HepG2 (cell line): ENCODE results near the gene CDRT4. TPM values are rescaled to one million over a fixed set of nuclear protein-coding genes. Genes with fewer than 3 reads are reported as not detected.

Source experiments
- ATAC-seq: fragments of 200-7000 bp; cut with Tn5 transposase; 3 replicates; pipeline ENCODE4 v1.9.1; 2020; ENCODE audit warnings: mild to moderate bottlenecking, moderate library complexity
- BruUV-seq: library from RNA; stranded (reverse); fragments of 400-500 nt; replicated peaks from 2 replicates; lab custom pipeline; 2021; lab: Mats Ljungman, UMichigan
- CTCF ChIA-PET: fragments of 300-600 bp; formaldehyde crosslinking; extraction: SDS; loops from one replicate; lab custom pipeline; 2021; ENCODE audit warnings: low total read pairs, inconsistent platforms, low intra/inter-chr PET ratio; lab: Yijun Ruan, JAX
- POLR2A ChIA-PET: fragments of 350-600 bp; sonication (Branson Sonifier 250); formaldehyde crosslinking; loops from one replicate; lab custom pipeline; 2020; ENCODE audit warnings: antibody characterized with exemption, inconsistent platforms; lab: Yijun Ruan, JAX
- DNase-seq: peaks from one replicate; pipeline ENCODE4 v3.0.0-alpha.2; 2015; ENCODE audit warnings: low spot score
- FAIRE-seq: peaks from 3 replicates; lab custom pipeline; 2011; peaks lifted over from hg19 to GRCh38; lab: Jason Lieb, UNC
- H2AFZ ChIP-seq: one replicate; pipeline ENCODE4 v1.6.1; 2011; ENCODE audit warnings: low read length, inconsistent platforms
- H3K27ac ChIP-seq: fragments of 300-600 bp; 3 replicates; pipeline ENCODE4 v1.8.0; 2011; ENCODE audit warnings: mixed run types, mild to moderate bottlenecking, mixed read lengths, low read length, inconsistent platforms; ENCODE audit not compliant: insufficient read depth; ENCODE audit errors: extremely low read length
- H3K27me3 ChIP-seq, 2 experiments: fragments of 200-600 bp in 1 of 2; 2 replicates in 1 of 2; 3 replicates in 1 of 2; pipeline versions ENCODE4 v1.6.0 to v1.8.0; 2011; ENCODE audit warnings: low read length in 2 of 2, mild to moderate bottlenecking in 2 of 2, moderate library complexity in 2 of 2, inconsistent platforms in 1 of 2; ENCODE audit not compliant: insufficient read depth in 2 of 2, control insufficient read depth in 1 of 2
- H3K36me3 ChIP-seq, 2 experiments: fragments of 200-600 bp in 1 of 2; replicated peaks in 1 of 2; 2 replicates in 1 of 2; 3 replicates in 1 of 2; pipeline versions ENCODE4 v1.5.1 to v1.8.0; 2011; ENCODE audit warnings: low read length in 2 of 2, inconsistent platforms in 1 of 2; ENCODE audit not compliant: insufficient read depth in 2 of 2, control insufficient read depth in 1 of 2
- H3K4me1 ChIP-seq: 2 replicates; pipeline ENCODE4 v1.5.1; 2012; ENCODE audit warnings: low read length, inconsistent platforms; ENCODE audit not compliant: insufficient read depth
- H3K4me2 ChIP-seq: 2 replicates; pipeline ENCODE4 v1.6.0; 2011; ENCODE audit warnings: low read depth, low read length, inconsistent platforms
- H3K4me3 ChIP-seq, 3 experiments: fragments of 200-600 bp in 1 of 3; sonication (generic), shearing (Covaris generic) in 1 of 3; replicated peaks in 1 of 3; 2 replicates each; pipeline ENCODE4 v1.5.1; 2011 to 2016; ENCODE audit warnings: low read length in 3 of 3, inconsistent platforms in 2 of 3, low read depth in 2 of 3, mild to moderate bottlenecking in 2 of 3, control low read depth in 1 of 3, mixed read lengths in 1 of 3; ENCODE audit not compliant: insufficient read depth in 1 of 3
- H3K79me2 ChIP-seq: one replicate; pipeline ENCODE4 v1.6.1; 2011; ENCODE audit warnings: low read length, inconsistent platforms; ENCODE audit not compliant: insufficient read depth
- H3K9ac ChIP-seq: 2 replicates; pipeline ENCODE4 v1.6.0; 2011; ENCODE audit warnings: mild to moderate bottlenecking, low read depth, low read length, inconsistent platforms; ENCODE audit not compliant: insufficient read depth
- H3K9me3 ChIP-seq: 2 replicates; pipeline ENCODE4 v1.5.1; 2012; ENCODE audit warnings: mild to moderate bottlenecking, low read length
- H4K20me1 ChIP-seq: 2 replicates; pipeline ENCODE4 v1.6.0; 2011; ENCODE audit warnings: inconsistent platforms, mild to moderate bottlenecking, low read length, moderate library complexity; ENCODE audit not compliant: insufficient read depth
- BRD4 ChIP-seq: sonication (generic); formaldehyde crosslinking; IDR thresholded peaks from 2 replicates; pipeline ENCODE4 v1.4.0; 2020; ENCODE audit warnings: missing genetic modification reagents
- CEBPG ChIP-seq: IDR thresholded peaks from 2 replicates; pipeline ENCODE4 v1.6.1; 2016
- HOXA3 ChIP-seq: sonication (generic); formaldehyde crosslinking; IDR thresholded peaks from 2 replicates; pipeline ENCODE4 v1.5.0; 2020; ENCODE audit warnings: missing genetic modification reagents
- SRY ChIP-seq: sonication (generic); formaldehyde crosslinking; IDR thresholded peaks from 2 replicates; pipeline ENCODE4 v1.8.0; 2022; ENCODE audit warnings: mild to moderate bottlenecking, missing genetic modification reagents
- STAT6 ChIP-seq: sonication (generic); formaldehyde crosslinking; IDR thresholded peaks from 2 replicates; pipeline ENCODE4 v1.4.0; 2020; ENCODE audit warnings: missing genetic modification reagents, mild to moderate bottlenecking, borderline replicate concordance
- ZBTB39 ChIP-seq: sonication (generic); formaldehyde crosslinking; IDR thresholded peaks from 2 replicates; pipeline ENCODE4 v1.5.0; 2020; ENCODE audit warnings: missing genetic modification reagents
- ZBTB4 ChIP-seq: sonication (generic); formaldehyde crosslinking; IDR thresholded peaks from 2 replicates; pipeline ENCODE4 v1.4.0; 2020; ENCODE audit warnings: missing genetic modification reagents, mild to moderate bottlenecking, borderline replicate concordance
- ZNF142 ChIP-seq: sonication (generic); formaldehyde crosslinking; IDR thresholded peaks from 2 replicates; pipeline ENCODE4 v1.4.0; 2020; ENCODE audit warnings: missing genetic modification reagents
- ZNF343 ChIP-seq: sonication (generic); formaldehyde crosslinking; IDR thresholded peaks from 2 replicates; pipeline ENCODE4 v1.4.0; 2020; ENCODE audit warnings: mild to moderate bottlenecking, missing genetic modification reagents
- ZNF790 ChIP-seq: sonication (generic); formaldehyde crosslinking; IDR thresholded peaks from 2 replicates; pipeline ENCODE4 v1.8.0; 2022; ENCODE audit warnings: missing genetic modification reagents, mild to moderate bottlenecking, borderline replicate concordance
- WGBS: methylation state at CpG from one replicate; pipeline ENCODE4 v1.1.6; 2017; ENCODE audit warnings: low lambda C conversion rate; 5-methylcytosine and 5-hydroxymethylcytosine counted together
- in situ Hi-C: cut with HindIII; loops from 2 replicates; pipeline ENCODE4 v1.10.0; 2017; ENCODE audit warnings: low pct_unique_long_range_greater_than_20kb; ENCODE audit not compliant: extremely low pct_ligation_motif_present
- intact Hi-C: fragments of 100-400 bp; cut with micrococcal nuclease; formaldehyde crosslinking; loops from one replicate; pipeline ENCODE4 v1.10.0; 2022; ENCODE audit not compliant: unreplicated experiment
- polyA plus RNA-seq, 8 experiments: library from polyadenylated mRNA; depleted of rRNA in 3 of 8; stranded (reverse) in 7 of 8; unstranded in 1 of 8; fragments of >200 nt; fragmentation: Illumina TruSeq in 4 of 8; extraction: Trizol in 4 of 8; gene quantifications; 2 replicates each; pipeline versions ENCODE4 v1.2.1 to v1.2.3, GENCODE V29; 2011 to 2016; ENCODE audit warnings: low read depth in 4 of 8, missing spikeins in 1 of 8, mixed read lengths in 1 of 8; ENCODE audit not compliant: insufficient read depth in 1 of 8
- total RNA-seq, 5 experiments: library from RNA; depleted of rRNA; stranded (reverse); fragments of >200 nt; fragmentation: Illumina TruSeq; extraction: Trizol; gene quantifications; 2 replicates each; pipeline ENCODE4 v1.2.3, GENCODE V29; 2016; ENCODE audit warnings: low read depth in 1 of 5

CDRT4 gene
- total and polyA plus RNA-seq, 2 of the 13 experiments (the other 11 are each of a cell fraction or from before 2014, with no cell fraction given) = 5.8 to 12.1 TPM

- BruUV-seq = no TSS peak
- Histone ChIP-seq H3K36me3 (no peaks in the 10 kb centered on the region), H2AFZ (no peak overlapping the region), H4K20me1 (no peaks in the 10 kb centered on the region), H3K27ac (no peak overlapping the region), H3K79me2 (no peaks in the 10 kb centered on the region), H3K4me2 (no peak overlapping the region), H3K4me3 (no peak overlapping the region), H3K9ac (no peak overlapping the region), H3K27me3 (no peaks in the 10 kb centered on the region), H3K9me3 (no peaks in the 10 kb centered on the region), H3K4me1 (peaks cover 12% of the 10 kb centered on the region; the same call in 1 of the 2 replicates)
- ChIA-PET CTCF (no interaction called here), POLR2A (no interaction called here)
- no peak for DNase-seq
- 78% methylated on average over 5 of the region's 5 CpGs for WGBS
- in situ Hi-C loops (no loop called here), intact Hi-C loops (no loop called here)
- no peak for ATAC-seq
- FAIRE-seq = no peak
- TF ChIP-seq HOXA3 (CRISPR knock-in tag) (no peak), SRY (no peak), ZBTB39 (CRISPR knock-in tag) (no peak), BRD4 (CRISPR knock-in tag) (no peak), ZNF343 (no peak), CEBPG (CRISPR knock-in tag) (no peak), STAT6 (CRISPR knock-in tag) (no peak), ZBTB4 (CRISPR knock-in tag) (no peak), ZNF142 (CRISPR knock-in tag) (no peak), ZNF790 (CRISPR knock-in tag) (no peak)
Observed at GRCh38 chr17:15397620-15398019, 69.8 kb downstream of the CDRT4 start.
